ENCODE measurements around the gene HS3ST5. TPM values are rescaled to one million over a fixed set of nuclear protein-coding genes. Genes with fewer than 3 reads are reported as not detected.

The HS3ST5 gene
- polyA plus RNA-seq, 3 donors: 0.83 to 1.0 (median 0.98) TPM

DNA sequence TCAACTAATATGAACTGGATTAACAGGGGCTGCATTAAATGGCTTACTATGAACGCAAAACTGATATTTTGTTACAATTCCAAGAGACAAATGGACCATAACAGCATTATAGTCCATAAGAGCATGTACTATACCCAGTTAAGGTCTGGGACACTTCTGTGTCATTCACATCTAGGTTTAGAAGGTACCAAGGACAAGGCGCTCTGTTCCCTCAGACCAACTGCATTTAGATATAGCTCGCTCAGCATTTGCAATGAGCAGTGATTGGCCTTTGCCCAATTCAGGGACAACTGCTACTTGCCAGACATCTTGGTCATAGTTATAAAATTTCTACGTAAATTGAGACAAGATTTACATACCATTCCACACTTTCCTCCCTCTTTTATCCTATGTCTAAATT lies 132.4 kb downstream of the HS3ST5 start:
- no peak for DNase-seq (ENCODE audit: low read depth in 3 of 3, low spot score in 2 of 3)

- no peak for DNase-seq (ENCODE audit: low read depth in 3 of 3, low spot score in 2 of 3)
Observed at GRCh38 chr6:114203460-114203859, 139.4 kb downstream of the HS3ST5 start.

- no peak for DNase-seq (ENCODE audit: low read depth in 3 of 3, low spot score in 2 of 3)
Observed at GRCh38 chr6:114202389-114202788, 140.4 kb downstream of the HS3ST5 start.

- no peak for DNase-seq (ENCODE audit: low read depth in 3 of 3, low spot score in 2 of 3)
Observed at GRCh38 chr6:114200891-114201290, 141.9 kb downstream of the HS3ST5 start.

- DNase-seq (ENCODE audit: low read depth in 3 of 3, low spot score in 2 of 3): no peak
Observed at GRCh38 chr6:114195631-114196403, 147.0 kb downstream of the HS3ST5 start.

- no peak for DNase-seq (ENCODE audit: low read depth in 3 of 3, low spot score in 2 of 3)
Observed at GRCh38 chr6:114195027-114195365, 147.8 kb downstream of the HS3ST5 start.

- DNase-seq (ENCODE audit: low read depth in 3 of 3, low spot score in 2 of 3): no peak
Observed at GRCh38 chr6:114194362-114195026, 148.3 kb downstream of the HS3ST5 start.

GRCh38 chr6:114187563-114187962 lies 155.3 kb downstream of the HS3ST5 start:
- DNase-seq (ENCODE audit: low read depth in 3 of 3, low spot score in 2 of 3): no peak

DNA sequence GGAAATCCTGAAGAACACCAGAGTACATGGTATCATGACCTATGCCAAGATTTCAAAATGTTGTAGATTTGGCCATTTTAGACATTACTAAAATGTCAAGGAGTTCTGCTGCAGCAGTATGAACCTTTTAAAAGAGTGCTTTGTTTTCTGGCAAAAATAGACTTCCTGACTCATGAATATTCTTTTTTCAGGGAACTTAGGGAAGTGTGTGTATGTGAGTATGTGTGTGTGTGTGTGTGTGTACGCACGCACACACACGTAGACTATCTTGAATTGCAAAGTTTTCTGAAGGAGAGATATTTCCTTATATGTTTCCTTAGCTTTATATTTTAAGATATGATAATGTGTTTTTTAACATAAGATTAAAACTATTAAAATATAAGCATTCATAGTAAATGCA lies 161.2 kb downstream of the HS3ST5 start:
- no peak for DNase-seq (ENCODE audit: low read depth in 3 of 3, low spot score in 2 of 3)

DNA sequence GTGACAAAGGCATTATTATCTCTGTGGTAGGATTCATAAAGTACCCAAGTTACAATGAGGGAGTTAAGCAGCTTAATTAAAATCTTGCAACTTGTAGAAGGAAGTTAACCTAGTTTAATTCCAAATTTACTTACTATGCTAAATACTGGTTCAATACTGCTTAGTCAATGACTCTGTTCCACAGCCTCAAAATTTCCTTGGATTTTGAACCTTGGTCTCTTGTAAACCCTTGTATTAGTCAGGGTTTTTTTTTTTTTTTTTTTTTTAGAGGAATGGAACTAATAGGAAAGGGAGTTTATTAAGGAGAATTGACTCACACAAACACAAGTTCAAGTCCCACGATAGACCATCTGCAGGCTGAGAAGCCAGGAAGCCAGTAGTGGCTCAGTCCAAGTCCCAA lies 163.4 kb downstream of the HS3ST5 start:
- no peak for DNase-seq (ENCODE audit: low read depth in 3 of 3, low spot score in 2 of 3)

- no peak for DNase-seq (ENCODE audit: low read depth in 3 of 3, low spot score in 2 of 3)
Observed at GRCh38 chr6:114176726-114177125, 166.1 kb downstream of the HS3ST5 start.

DNA sequence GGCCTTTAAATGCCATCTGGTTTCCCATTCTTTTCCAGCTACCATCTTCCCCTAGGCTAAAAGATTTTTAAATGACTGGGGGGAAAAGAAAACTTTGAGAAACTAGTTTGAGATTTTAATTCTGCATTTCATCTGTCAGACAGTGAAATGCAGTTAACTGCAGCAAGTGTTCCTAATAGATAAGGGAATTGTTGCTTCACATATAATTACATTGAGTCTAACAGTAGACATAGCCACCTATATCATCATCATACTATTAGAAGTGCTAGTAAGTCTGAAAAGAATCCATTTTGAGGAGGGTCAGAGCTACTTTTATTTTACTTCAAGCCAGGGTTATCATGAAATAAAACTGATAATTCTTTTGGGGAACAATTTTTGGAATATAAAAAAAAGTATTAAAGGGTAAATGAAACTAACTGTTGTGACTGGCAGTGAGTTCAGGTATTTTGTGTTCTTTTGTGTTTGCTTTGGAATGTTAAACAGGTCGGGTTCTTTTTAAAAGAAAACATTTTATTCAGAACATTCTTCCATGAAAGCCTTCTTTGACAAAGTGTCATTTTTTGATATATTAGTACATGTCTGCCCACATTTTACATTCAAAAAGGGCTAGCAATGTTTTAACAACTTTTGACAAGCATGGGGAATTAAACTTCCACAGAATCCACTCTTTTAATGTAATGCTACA lies 170.1 kb downstream of the HS3ST5 start:
- no peak for DNase-seq (ENCODE audit: low read depth in 3 of 3, low spot score in 2 of 3)

GRCh38 chr6:114171473-114171872 lies 171.3 kb downstream of the HS3ST5 start:
- DNase-seq (ENCODE audit: low read depth in 3 of 3, low spot score in 2 of 3): no peak

DNA sequence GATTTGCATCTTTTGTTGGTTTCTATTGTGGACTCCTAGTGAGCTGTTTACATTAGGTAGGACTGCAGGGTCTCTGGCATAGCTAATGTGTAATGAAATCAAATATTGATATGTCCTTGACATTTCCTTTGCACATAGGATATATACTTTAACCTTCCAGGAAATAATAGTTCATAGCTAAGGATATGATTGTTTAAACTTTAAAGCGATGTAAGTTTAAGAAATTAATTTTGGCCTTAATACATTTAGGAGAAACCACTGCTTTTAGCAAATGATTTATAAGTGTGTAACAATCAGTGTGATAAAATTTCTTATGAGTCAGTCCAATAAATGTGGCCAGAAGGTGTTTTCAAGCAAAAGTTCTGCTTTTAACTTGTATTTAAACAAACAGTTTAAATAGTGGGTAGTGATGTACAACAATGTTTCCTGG lies 171.8 kb downstream of the HS3ST5 start:
- DNase-seq (ENCODE audit: low read depth in 3 of 3, low spot score in 2 of 3): no peak

DNA sequence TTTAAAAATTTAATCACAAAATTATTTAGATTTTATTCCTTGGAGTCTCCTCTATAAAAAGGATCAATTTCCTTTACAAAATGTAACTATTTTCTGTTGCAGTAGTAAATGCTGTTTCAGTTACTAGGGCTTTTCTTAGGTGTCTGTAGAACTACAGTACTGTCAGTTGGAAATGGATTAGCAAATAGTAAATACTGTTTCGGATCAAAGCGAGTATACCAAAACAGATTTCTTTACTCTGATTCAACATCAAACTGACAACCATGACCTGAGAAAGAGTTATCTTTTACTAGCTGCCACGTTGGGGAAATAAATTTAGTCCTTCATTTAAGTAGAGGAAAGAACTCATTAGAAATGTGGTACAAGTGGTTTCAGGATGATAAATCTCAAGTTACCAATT lies 172.5 kb downstream of the HS3ST5 start:
- DNase-seq (ENCODE audit: low read depth in 3 of 3, low spot score in 2 of 3): no peak

DNA sequence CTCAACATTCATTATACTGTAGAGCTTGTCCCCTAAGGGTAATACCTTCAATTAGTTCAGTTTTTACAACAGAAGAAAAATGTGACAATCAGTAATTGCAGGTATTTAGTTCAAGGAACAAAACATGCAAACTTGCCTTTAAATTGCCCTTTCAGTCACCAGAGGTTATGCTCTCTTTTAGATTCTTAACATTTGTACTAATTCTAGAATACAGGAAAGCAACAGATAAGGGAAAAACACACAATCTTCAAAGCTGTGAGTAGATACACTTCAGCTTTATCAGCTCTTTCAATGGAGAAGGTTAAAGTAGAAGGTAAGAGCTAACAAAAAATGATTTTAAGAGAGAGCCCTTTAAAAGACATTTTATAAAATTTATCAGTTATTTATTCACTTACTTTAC lies 173.1 kb downstream of the HS3ST5 start:
- DNase-seq (ENCODE audit: low read depth in 3 of 3, low spot score in 2 of 3): no peak

DNA sequence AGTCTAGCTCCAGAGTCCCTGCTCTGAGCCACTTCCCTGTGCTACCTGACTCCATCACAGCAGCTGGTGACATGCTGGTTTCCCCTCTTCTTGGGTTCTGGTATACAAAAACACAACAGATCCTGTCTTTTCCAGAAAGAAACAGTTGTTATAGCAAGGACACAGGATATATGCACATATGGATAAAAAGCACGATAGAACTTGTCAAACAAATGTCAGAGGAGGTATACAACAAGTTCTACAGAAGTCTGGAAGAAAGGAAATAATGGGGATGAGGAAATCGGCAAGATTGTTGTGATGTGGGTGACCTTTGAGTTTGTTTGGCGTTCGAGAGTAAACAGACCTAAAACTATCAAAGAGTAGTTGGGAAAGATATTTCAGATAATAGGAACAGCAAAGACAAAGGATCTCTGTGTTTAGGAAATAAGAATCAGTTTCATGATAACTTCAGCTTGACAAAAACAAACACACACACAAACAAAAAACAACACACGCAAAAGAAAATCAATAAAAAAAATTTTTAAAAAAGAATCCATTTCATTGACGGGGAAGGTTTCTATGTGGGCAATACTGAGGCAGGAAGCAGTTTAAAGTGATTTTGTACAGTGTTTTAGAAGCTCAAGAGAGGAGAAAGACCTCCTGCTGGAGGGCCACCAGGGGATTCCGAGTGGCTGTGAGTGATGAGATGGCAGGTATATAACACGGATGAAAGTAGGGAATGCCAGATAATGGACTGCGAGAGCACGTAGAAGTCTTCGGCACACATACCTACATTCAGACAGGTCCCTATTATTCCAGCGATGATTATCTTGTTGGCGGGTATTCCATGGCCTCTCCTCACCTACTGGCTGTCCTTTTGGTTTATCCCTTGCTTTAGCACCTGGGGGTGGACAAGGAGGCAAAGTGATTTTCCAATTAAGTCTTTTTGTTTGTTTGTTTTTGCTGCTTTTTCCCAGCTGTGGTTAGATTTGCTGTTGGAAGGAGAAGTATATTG lies 174.9 kb downstream of the HS3ST5 start:
- DNase-seq (ENCODE audit: low read depth in 3 of 3, low spot score in 2 of 3): no peak

- no peak for DNase-seq (ENCODE audit: low read depth in 3 of 3, low spot score in 2 of 3)
Observed at GRCh38 chr6:114164207-114164606, 178.6 kb downstream of the HS3ST5 start.

DNA sequence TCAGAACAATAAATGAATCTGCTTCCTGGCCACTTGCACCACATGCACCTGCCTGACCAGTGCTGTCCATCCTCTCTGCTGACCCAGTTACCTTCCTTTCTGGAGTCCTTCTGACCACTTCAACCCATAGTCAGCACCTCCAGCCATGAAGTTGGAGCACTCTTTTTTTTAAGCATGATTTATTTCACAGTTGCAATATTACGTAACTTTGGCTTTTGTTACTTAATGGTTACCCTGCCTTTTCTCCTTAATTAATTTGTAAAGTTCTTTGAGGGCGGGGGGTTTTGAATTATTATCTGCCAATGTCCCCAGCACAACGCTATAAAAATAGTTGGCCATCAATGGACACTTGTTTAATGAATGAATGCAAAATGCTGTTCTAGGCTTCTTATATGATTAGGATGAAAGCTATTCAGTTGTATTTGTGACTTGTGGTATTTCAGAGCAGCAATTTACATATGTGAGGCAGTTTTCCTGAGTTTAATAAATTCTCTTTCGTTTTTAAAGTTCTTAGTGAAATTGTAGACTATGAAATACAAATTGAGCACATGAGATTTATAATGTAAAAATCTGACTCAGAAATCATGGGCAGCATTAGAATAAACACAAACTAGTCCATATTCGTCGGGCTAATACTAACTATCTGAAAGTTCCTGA lies 180.0 kb downstream of the HS3ST5 start:
- DNase-seq (ENCODE audit: low read depth in 3 of 3, low spot score in 2 of 3): no peak

DNA sequence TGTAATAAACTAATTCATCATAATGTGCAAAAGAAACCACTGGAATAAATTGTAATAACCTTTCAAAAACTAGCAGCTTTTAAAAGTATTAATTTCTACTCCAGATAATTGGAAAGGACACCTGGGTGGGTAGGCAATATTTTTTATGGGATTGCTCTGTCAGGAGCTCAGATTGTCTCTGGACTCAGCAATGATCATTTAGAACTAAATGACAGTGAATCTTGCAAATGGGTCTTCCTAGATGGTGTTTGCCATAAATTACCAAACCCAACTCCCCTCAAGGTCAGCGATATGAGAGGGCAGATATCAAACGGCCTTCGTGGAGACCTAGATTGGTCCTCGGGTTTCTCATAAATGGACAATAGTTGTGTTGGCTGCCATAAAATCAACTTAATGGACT lies 181.9 kb downstream of the HS3ST5 start:
- no peak for DNase-seq (ENCODE audit: low read depth in 3 of 3, low spot score in 2 of 3)
